Neural progenitor cell (in vitro differentiated cells): Measurements from ENCODE around the gene ABL2. TPM values are rescaled to one million over a fixed set of nuclear protein-coding genes. Genes with fewer than 3 reads are reported as not detected.

Experiments used
- DNase-seq: peaks from one replicate; pipeline ENCODE4 v3.0.0-alpha.2; 2016; ENCODE audit warnings: low spot score
- H2AFZ ChIP-seq: fragments of 200-600 bp; sonication (generic); replicated peaks from 2 replicates; pipeline ENCODE4 v1.6.1; 2016; ENCODE audit warnings: antibody characterized with exemption
- H3F3A ChIP-seq: fragments of 200-600 bp; sonication (generic); 2 replicates; pipeline ENCODE4 v1.6.1; 2016; ENCODE audit warnings: antibody characterized with exemption, low read depth
- H3K27ac ChIP-seq: fragments of 200-600 bp; sonication (generic); 2 replicates; pipeline ENCODE4 v1.5.1; 2016; ENCODE audit warnings: mild to moderate bottlenecking
- H3K27me3 ChIP-seq: fragments of 200-600 bp; sonication (generic); 2 replicates; pipeline ENCODE4 v1.6.1; 2016; ENCODE audit warnings: mild to moderate bottlenecking, moderate library complexity
- H3K36me3 ChIP-seq: fragments of 200-600 bp; sonication (generic); 2 replicates; pipeline ENCODE4 v1.5.1; 2016
- H3K4me1 ChIP-seq: fragments of 200-600 bp; sonication (generic); 2 replicates; pipeline ENCODE4 v1.6.1; 2016; ENCODE audit warnings: mixed run types
- H3K4me2 ChIP-seq: fragments of 200-600 bp; sonication (generic); 2 replicates; pipeline ENCODE4 v1.6.1; 2016
- H3K4me3 ChIP-seq: fragments of 200-600 bp; sonication (generic); 2 replicates; pipeline ENCODE4 v1.5.1; 2016
- H3K79me2 ChIP-seq: fragments of 200-600 bp; sonication (generic); 2 replicates; pipeline ENCODE4 v1.6.1; 2016; ENCODE audit warnings: low read depth
- H3K9ac ChIP-seq: fragments of 200-600 bp; sonication (generic); 2 replicates; pipeline ENCODE4 v1.6.1; 2016
- H3K9me3 ChIP-seq: fragments of 200-600 bp; sonication (generic); 2 replicates; pipeline ENCODE4 v1.5.1; 2016; ENCODE audit warnings: low read depth
- H4K20me1 ChIP-seq: fragments of 200-600 bp; sonication (generic); 2 replicates; pipeline ENCODE4 v1.6.1; 2016; ENCODE audit warnings: low read depth
- H3K27ac Mint-ChIP-seq: 3 replicates; pipeline ENCODE4 v1.8.0; 2021; ENCODE audit warnings: mixed read lengths
- H3K27me3 Mint-ChIP-seq: 2 replicates; pipeline ENCODE4 v1.8.0; 2022; ENCODE audit warnings: low read depth, mild to moderate bottlenecking, inconsistent platforms, moderate library complexity, mixed read lengths; ENCODE audit not compliant: insufficient read depth
- H3K36me3 Mint-ChIP-seq: 3 replicates; pipeline ENCODE4 v1.8.0; 2021; ENCODE audit warnings: mixed read lengths
- H3K4me1 Mint-ChIP-seq: 3 replicates; pipeline ENCODE4 v1.8.0; 2021; ENCODE audit warnings: mixed read lengths
- H3K4me3 Mint-ChIP-seq: 3 replicates; pipeline ENCODE4 v1.8.0; 2021; ENCODE audit warnings: mild to moderate bottlenecking, moderate library complexity, mixed read lengths
- H3K9me3 Mint-ChIP-seq: 3 replicates; pipeline ENCODE4 v1.8.0; 2020; ENCODE audit warnings: mixed read lengths
- CTCF ChIP-seq: fragments of 200-600 bp; sonication (generic); IDR thresholded peaks from 2 replicates; pipeline ENCODE4 v1.5.1; 2017; ENCODE audit warnings: antibody characterized with exemption, mild to moderate bottlenecking
- EZH2 ChIP-seq: fragments of 200-600 bp; sonication (generic); IDR thresholded peaks from 2 replicates; pipeline ENCODE4 v1.6.1; 2017; ENCODE audit warnings: antibody characterized with exemption, mild to moderate bottlenecking, moderate library complexity
- EZH2phosphoT487 ChIP-seq: fragments of 200-600 bp; sonication (generic); IDR thresholded peaks from 2 replicates; pipeline ENCODE4 v1.6.1; 2017; ENCODE audit warnings: antibody characterized with exemption
- total RNA-seq: library from RNA; depleted of rRNA; stranded (reverse); fragments of >200 nt; gene quantifications from 2 replicates; pipeline ENCODE4 v1.2.3, GENCODE V29; 2015; ENCODE audit warnings: low replicate concordance

ABL2 gene
- total RNA-seq, 1 donor from 2014 or later, result 17.9 TPM

DNA sequence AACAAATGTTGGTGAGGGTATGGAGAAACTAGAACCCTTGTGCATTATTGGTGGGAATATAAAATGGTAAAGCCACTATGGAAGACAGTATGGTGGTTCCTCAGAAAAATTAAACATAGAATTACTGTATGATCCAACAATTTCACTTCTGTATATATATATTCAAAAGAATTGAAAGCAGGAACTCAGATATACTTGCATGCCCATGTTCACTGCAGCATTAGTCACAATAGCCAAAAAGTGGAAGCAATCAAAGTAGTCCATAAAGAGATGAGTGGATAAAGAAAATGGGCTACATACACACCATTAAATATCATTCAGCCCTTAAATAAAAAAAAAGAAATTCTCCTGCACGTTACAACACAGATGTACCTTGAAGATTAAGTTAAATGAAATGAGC, 34.1 kb downstream of the ABL2 start:
- H4K20me1 ChIP-seq, result peaks cover 31% of the 10 kb centered on the region
- H3K4me3 ChIP-seq, result no peak overlapping the region
- no peaks in the 10 kb centered on the region for H3K4me1 ChIP-seq
- no peaks in the 10 kb centered on the region for H3K4me1 Mint-ChIP-seq
- no peak overlapping the region for H3K9ac ChIP-seq
- no peaks in the 10 kb centered on the region for H3K9me3 ChIP-seq
- no peaks in the 10 kb centered on the region for H3K27me3 Mint-ChIP-seq
- no peak overlapping the region for H3K4me3 Mint-ChIP-seq
- no peak for DNase-seq
- H3K27me3 ChIP-seq, result no peaks in the 10 kb centered on the region
- H3K27ac Mint-ChIP-seq, result no peak overlapping the region
- peaks cover 2% of the 10 kb centered on the region for H3K36me3 Mint-ChIP-seq
- peaks cover 87% of the 10 kb centered on the region for H3K79me2 ChIP-seq
- no peaks in the 10 kb centered on the region for H3K36me3 ChIP-seq
- H3F3A ChIP-seq, result no peaks in the 10 kb centered on the region
- no peak overlapping the region for H2AFZ ChIP-seq
- H3K9me3 Mint-ChIP-seq, result no peaks in the 10 kb centered on the region
- H3K4me2 ChIP-seq, result no peak overlapping the region
- TF ChIP-seq CTCF (no peak), EZH2 (no peak), EZH2phosphoT487 (no peak)
- no peak overlapping the region for H3K27ac ChIP-seq

DNA sequence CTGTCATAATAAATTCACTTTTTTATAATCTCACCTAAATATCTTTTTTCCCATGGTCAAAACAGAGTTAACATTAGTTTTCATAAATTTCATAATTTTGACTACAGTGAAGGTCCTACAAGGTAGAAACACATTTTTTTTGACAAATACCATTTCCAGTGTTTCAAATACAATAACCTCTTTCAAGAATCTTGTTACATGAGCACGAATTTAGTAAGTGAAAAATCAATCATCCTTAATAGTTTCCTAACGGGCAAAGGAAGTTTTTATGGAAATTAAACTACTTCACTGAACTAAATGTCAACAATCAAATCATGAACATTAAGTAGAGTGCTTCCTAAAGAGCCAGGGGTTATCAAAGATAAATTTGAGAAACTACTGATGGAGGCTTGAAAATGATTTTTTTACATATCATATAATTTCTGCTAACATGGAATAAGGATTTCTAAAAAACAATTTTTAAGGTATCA, 35.4 kb downstream of the ABL2 start:
- H3K36me3 ChIP-seq, result no peaks in the 10 kb centered on the region
- no peak overlapping the region for H3K4me3 ChIP-seq
- H2AFZ ChIP-seq, result no peak overlapping the region
- no peaks in the 10 kb centered on the region for H3K4me1 ChIP-seq
- no peak overlapping the region for H3K27ac ChIP-seq
- peaks cover 33% of the 10 kb centered on the region for H4K20me1 ChIP-seq
- DNase-seq, result no peak
- TF ChIP-seq EZH2, result no peak
- TF ChIP-seq CTCF, result no peak
- TF ChIP-seq EZH2phosphoT487, result no peak
- peaks cover 89% of the 10 kb centered on the region for H3K79me2 ChIP-seq
- no peaks in the 10 kb centered on the region for H3K27me3 Mint-ChIP-seq
- peaks cover 8% of the 10 kb centered on the region for H3K36me3 Mint-ChIP-seq
- no peak overlapping the region for H3K4me3 Mint-ChIP-seq
- no peak overlapping the region for H3K9ac ChIP-seq
- no peak overlapping the region for H3K4me2 ChIP-seq
- no peaks in the 10 kb centered on the region for H3K4me1 Mint-ChIP-seq
- no peaks in the 10 kb centered on the region for H3K27me3 ChIP-seq
- H3K9me3 ChIP-seq, result no peaks in the 10 kb centered on the region
- no peak overlapping the region for H3K27ac Mint-ChIP-seq
- H3K9me3 Mint-ChIP-seq, result no peaks in the 10 kb centered on the region
- no peaks in the 10 kb centered on the region for H3F3A ChIP-seq

DNA sequence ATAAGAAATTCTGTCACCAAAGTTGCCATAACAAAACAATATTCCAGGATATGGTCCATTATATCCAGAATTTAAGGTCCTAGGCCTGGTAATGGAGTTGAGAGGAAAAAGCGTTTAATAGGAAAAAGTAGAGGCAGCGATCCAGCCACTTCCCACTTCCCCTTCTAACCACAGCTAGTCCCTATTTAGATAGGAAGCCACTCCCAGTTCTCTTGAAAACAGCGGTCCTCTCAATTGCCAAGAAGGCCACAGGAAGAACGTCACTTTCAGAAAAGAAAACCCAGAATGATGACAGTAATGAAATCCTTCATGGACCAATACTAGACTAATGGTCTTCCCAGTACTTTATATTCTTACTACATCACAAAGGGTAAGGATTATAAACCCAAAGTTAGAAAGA, 38.6 kb downstream of the ABL2 start:
- no peak overlapping the region for H3K4me3 Mint-ChIP-seq
- H3K36me3 Mint-ChIP-seq, result peaks cover 10% of the 10 kb centered on the region
- H3K36me3 ChIP-seq, result no peaks in the 10 kb centered on the region
- H3K27ac Mint-ChIP-seq, result no peak overlapping the region
- H3K9me3 ChIP-seq, result no peaks in the 10 kb centered on the region
- no peaks in the 10 kb centered on the region for H3F3A ChIP-seq
- H4K20me1 ChIP-seq, result peaks cover 30% of the 10 kb centered on the region
- peaks cover 82% of the 10 kb centered on the region for H3K79me2 ChIP-seq
- no peak overlapping the region for H3K27ac ChIP-seq
- H3K4me1 Mint-ChIP-seq, result no peaks in the 10 kb centered on the region
- no peak overlapping the region for H3K4me3 ChIP-seq
- no peaks in the 10 kb centered on the region for H3K27me3 ChIP-seq
- TF ChIP-seq EZH2 (no peak), EZH2phosphoT487 (no peak), CTCF (no peak)
- no peak for DNase-seq
- H3K4me2 ChIP-seq, result no peak overlapping the region
- peaks cover 2% of the 10 kb centered on the region for H3K27me3 Mint-ChIP-seq
- no peaks in the 10 kb centered on the region for H3K4me1 ChIP-seq
- no peaks in the 10 kb centered on the region for H3K9me3 Mint-ChIP-seq
- H3K9ac ChIP-seq, result no peak overlapping the region
- H2AFZ ChIP-seq, result no peak overlapping the region
